SK-N-SH (cell line): ENCODE results near the gene SLC24A4. TPM values are rescaled to one million over a fixed set of nuclear protein-coding genes. Genes with fewer than 3 reads are reported as not detected.

Source experiments
- CTCF ChIA-PET: fragments of 300-600, 350-600 bp; formaldehyde crosslinking; extraction: SDS; loops from one replicate; lab custom pipeline; 2021; lab: Yijun Ruan, JAX
- POLR2A ChIA-PET: fragments of 350-600 bp; sonication (Branson Sonifier 250); formaldehyde crosslinking; extraction: SDS; loops from one replicate; lab custom pipeline; 2020; ENCODE audit warnings: antibody characterized with exemption, inconsistent platforms; lab: Yijun Ruan, JAX
- DNase-seq: peaks from one replicate; pipeline ENCODE4 v3.0.0; 2012
- H2AFZ ChIP-seq: fragments of 200-600 bp; sonication (generic); 2 replicates; pipeline ENCODE4 v1.8.1; 2016; ENCODE audit warnings: antibody characterized with exemption, mild to moderate bottlenecking, low read depth
- H3F3A ChIP-seq: fragments of 200-600 bp; sonication (generic); replicated peaks from 2 replicates; pipeline ENCODE3; 2016; ENCODE audit warnings: antibody characterized with exemption, mild to moderate bottlenecking; ENCODE audit not compliant: insufficient read depth
- H3K27ac ChIP-seq, 2 experiments: fragments of 200-500 bp in 1 of 2; fragments of 200-600 bp in 1 of 2; sonication (Bioruptor generic) in 1 of 2; sonication (generic), shearing (Covaris generic) in 1 of 2; 2 replicates each; pipeline versions ENCODE4 v1.5.1 to v1.6.1; 2014 to 2016; ENCODE audit warnings: low read depth in 2 of 2, inconsistent platforms in 1 of 2, low read length in 1 of 2, mild to moderate bottlenecking in 1 of 2, mixed read lengths in 1 of 2
- H3K27me3 ChIP-seq: fragments of 200-600 bp; sonication (generic), shearing (Covaris generic); 2 replicates; pipeline ENCODE4 v1.6.1; 2016; ENCODE audit warnings: mixed run types; ENCODE audit not compliant: insufficient read depth
- H3K36me3 ChIP-seq, 2 experiments: fragments of 200-500 bp in 1 of 2; fragments of 200-600 bp in 1 of 2; sonication (Bioruptor generic) in 1 of 2; sonication (generic) in 1 of 2; replicated peaks in 1 of 2; 2 replicates each; pipeline versions ENCODE3 to v1.5.1; 2014 to 2016; ENCODE audit warnings: low read length in 1 of 2, mild to moderate bottlenecking in 1 of 2; ENCODE audit not compliant: insufficient read depth in 2 of 2, control insufficient read depth in 1 of 2
- H3K4me1 ChIP-seq, 2 experiments: fragments of 200-500 bp in 1 of 2; fragments of 200-600 bp in 1 of 2; sonication (Bioruptor generic) in 1 of 2; sonication (generic), shearing (Covaris generic) in 1 of 2; 2 replicates each; pipeline versions ENCODE4 v1.5.1 to v1.6.1; 2014 to 2016; ENCODE audit warnings: low read depth in 1 of 2, low read length in 1 of 2, mixed run types in 1 of 2; ENCODE audit not compliant: insufficient read depth in 2 of 2, control insufficient read depth in 1 of 2
- H3K4me2 ChIP-seq: fragments of 200-600 bp; sonication (generic), shearing (Covaris generic); 2 replicates; pipeline ENCODE4 v1.6.1; 2017; ENCODE audit warnings: mixed run types
- H3K4me3 ChIP-seq, 2 experiments: fragments of 200-500 bp in 1 of 2; fragments of 200-600 bp in 1 of 2; sonication (Bioruptor generic) in 1 of 2; sonication (generic), shearing (Covaris generic) in 1 of 2; 2 replicates each; pipeline versions ENCODE4 v1.5.1 to v1.8.1; 2014 to 2016; ENCODE audit warnings: low read depth in 2 of 2, inconsistent platforms in 1 of 2, low read length in 1 of 2, mild to moderate bottlenecking in 1 of 2, mixed read lengths in 1 of 2, moderate library complexity in 1 of 2
- H3K79me2 ChIP-seq: fragments of 200-600 bp; sonication (generic); 2 replicates; pipeline ENCODE4 v1.8.1; 2017; ENCODE audit warnings: mild to moderate bottlenecking; ENCODE audit not compliant: insufficient read depth
- H3K9ac ChIP-seq: fragments of 200-600 bp; sonication (generic); 2 replicates; pipeline ENCODE4 v1.6.1; 2017; ENCODE audit warnings: mixed run types
- H3K9me2 ChIP-seq: fragments of 200-600 bp; sonication (generic); 2 replicates; pipeline ENCODE4 v1.6.1; 2017; ENCODE audit warnings: mixed run types
- H3K9me3 ChIP-seq: fragments of 200-600 bp; sonication (generic); 2 replicates; pipeline ENCODE4 v1.6.1; 2017; ENCODE audit warnings: mixed run types, mild to moderate bottlenecking, moderate library complexity
- H4K20me1 ChIP-seq: fragments of 200-600 bp; sonication (generic); 2 replicates; pipeline ENCODE4 v1.6.1; 2017; ENCODE audit warnings: mild to moderate bottlenecking, mixed run types; ENCODE audit not compliant: insufficient read depth
- CHD2 ChIP-seq: fragments of 150-350 bp; IDR thresholded peaks from 2 replicates; pipeline ENCODE4 v1.6.1; 2018; ENCODE audit warnings: low read length; ENCODE audit not compliant: partially characterized antibody
- ELF1 ChIP-seq: IDR thresholded peaks from 2 replicates; pipeline ENCODE4 v1.4.0; 2012
- EP300 ChIP-seq, 2 experiments: IDR thresholded peaks; 2 replicates each; pipeline versions ENCODE4 v1.4.0 to v1.6.1; 2012; ENCODE audit warnings: borderline replicate concordance in 1 of 2, low read depth in 1 of 2, low read length in 1 of 2
- FOSL2 ChIP-seq: IDR thresholded peaks from 2 replicates; pipeline ENCODE4 v1.4.0; 2012; ENCODE audit warnings: low read depth, mild to moderate bottlenecking, moderate library complexity, borderline replicate concordance
- FOXJ3 ChIP-seq: sonication (generic); formaldehyde crosslinking; IDR thresholded peaks from 2 replicates; pipeline ENCODE4 v1.5.1; 2020; ENCODE audit warnings: mild to moderate bottlenecking, missing genetic modification reagents
- GABPA ChIP-seq: IDR thresholded peaks from 2 replicates; pipeline ENCODE4 v1.4.0; 2012; ENCODE audit warnings: low read depth, mild to moderate bottlenecking
- IRF3 ChIP-seq: fragments of 150-350 bp; IDR thresholded peaks from 2 replicates; pipeline ENCODE4 v1.6.1; 2016; ENCODE audit warnings: mild to moderate bottlenecking, low read depth, low read length
- MAX ChIP-seq: IDR thresholded peaks from 2 replicates; pipeline ENCODE4 v1.4.0; 2012; ENCODE audit warnings: low read depth
- MEF2A ChIP-seq: IDR thresholded peaks from 2 replicates; pipeline ENCODE4 v1.4.0; 2012; ENCODE audit warnings: low read depth, borderline replicate concordance
- NRF1 ChIP-seq: IDR thresholded peaks from 2 replicates; pipeline ENCODE4 v1.6.1; 2012; ENCODE audit warnings: low read depth, mild to moderate bottlenecking, low read length
- PBX3 ChIP-seq: IDR thresholded peaks from 2 replicates; pipeline ENCODE4; 2012
- POLR2AphosphoS5 ChIP-seq: IDR thresholded peaks from 2 replicates; pipeline ENCODE4 v1.6.1; 2012; ENCODE audit warnings: low read depth, low read length
- RAD21 ChIP-seq: IDR thresholded peaks from 2 replicates; pipeline ENCODE4 v1.6.1; 2012; ENCODE audit warnings: mild to moderate bottlenecking, low read length
- RFX5 ChIP-seq: IDR thresholded peaks from 2 replicates; pipeline ENCODE4 v1.6.1; 2012; ENCODE audit warnings: mild to moderate bottlenecking, improper control_type of control experiment, low read length
- RXRA ChIP-seq: IDR thresholded peaks from 2 replicates; pipeline ENCODE4 v1.4.0; 2012; ENCODE audit warnings: low read depth, mild to moderate bottlenecking, borderline replicate concordance
- SIN3A ChIP-seq: IDR thresholded peaks from 2 replicates; pipeline ENCODE4 v1.6.1; 2012; ENCODE audit warnings: low read depth, mild to moderate bottlenecking, low read length, moderate library complexity, borderline replicate concordance
- SMC3 ChIP-seq: IDR thresholded peaks from 2 replicates; pipeline ENCODE4 v1.6.1; 2012; ENCODE audit warnings: low read depth, low read length, improper control_type of control experiment
- TAF1 ChIP-seq: IDR thresholded peaks from 2 replicates; pipeline ENCODE4 v1.6.1; 2012; ENCODE audit warnings: low read depth, mild to moderate bottlenecking, low read length, moderate library complexity, borderline replicate concordance
- TEAD4 ChIP-seq: IDR thresholded peaks from 2 replicates; pipeline ENCODE4 v1.4.0; 2012; ENCODE audit warnings: mild to moderate bottlenecking, borderline replicate concordance; ENCODE audit not compliant: insufficient read depth
- YY1 ChIP-seq: IDR thresholded peaks from 2 replicates; pipeline ENCODE4 v1.4.0; 2012; ENCODE audit warnings: low read depth, mild to moderate bottlenecking
- ZBTB33 ChIP-seq: IDR thresholded peaks from 2 replicates; pipeline ENCODE4 v1.4.0; 2012; ENCODE audit warnings: low read depth, borderline replicate concordance
- WGBS: methylation state at CpG from one replicate; pipeline ENCODE4 v1.1.6; 2017; ENCODE audit warnings: low lambda C conversion rate; 5-methylcytosine and 5-hydroxymethylcytosine counted together
- polyA plus RNA-seq, 3 experiments: library from polyadenylated mRNA; depleted of rRNA; stranded (reverse); fragments of >200 nt; gene quantifications; 2 replicates each; pipeline ENCODE4 v1.2.3, GENCODE V29; 2012

SLC24A4 gene
- polyA plus RNA-seq, 1 of the 3 experiments (the other 2 are of a cell fraction): 0.07 TPM

- CTCF ChIA-PET: no interaction called here
- POLR2A ChIA-PET: no interaction called here
- Histone ChIP-seq H3K79me2 (no peaks in the 10 kb centered on the region), H3K27ac (no peak overlapping the region), H3K9ac (no peak overlapping the region), H3K9me2 (no peaks in the 10 kb centered on the region), H3K9me3 (no peaks in the 10 kb centered on the region), H3K4me1 (peaks cover 0 to 4% of the 10 kb centered on the region in 2 experiments; a peak in 1 of 4 replicates), H4K20me1 (no peaks in the 10 kb centered on the region), H2AFZ (no peak overlapping the region; the same call in 1 of the 2 replicates), H3K27me3 (no peaks in the 10 kb centered on the region), H3K4me2 (no peak overlapping the region), H3F3A (no peaks in the 10 kb centered on the region), H3K4me3 (no peak overlapping the region), H3K36me3 (no peaks in the 10 kb centered on the region)
- no peak for TF ChIP-seq EP300 (IDR thresholded peaks at IDR 0.05; ENCODE audit: borderline replicate concordance in 1 of 2, low read depth in 1 of 2, low read length in 1 of 2)
- no peak for TF ChIP-seq PBX3
- no peak for TF ChIP-seq SIN3A
- no peak for TF ChIP-seq SMC3
- TF ChIP-seq GABPA: no peak
- TF ChIP-seq FOSL2: no peak
- no peak for TF ChIP-seq RXRA
- TF ChIP-seq RAD21: no peak
- no peak for TF ChIP-seq MAX
- TF ChIP-seq ZBTB33: no peak
- DNase-seq: no peak
- WGBS: 80% methylated on average over 6 of the region's 6 CpGs
These were observed 141.2 kb downstream of the SLC24A4 start for GRCh38 chr14:92464156-92464555.

GRCh38 chr14:92464716-92465115 lies 141.8 kb downstream of the SLC24A4 start:
- Histone ChIP-seq H3K27me3 (no peaks in the 10 kb centered on the region), H3K36me3 (no peaks in the 10 kb centered on the region), H3K9ac (no peak overlapping the region), H4K20me1 (no peaks in the 10 kb centered on the region), H2AFZ (no peak overlapping the region), H3F3A (no peaks in the 10 kb centered on the region), H3K9me2 (no peaks in the 10 kb centered on the region), H3K79me2 (no peaks in the 10 kb centered on the region), H3K4me1 (peaks cover 0 to 4% of the 10 kb centered on the region in 2 experiments; a peak in 1 of 4 replicates), H3K4me3 (no peak overlapping the region), H3K4me2 (no peak overlapping the region), H3K27ac (no peak overlapping the region), H3K9me3 (no peaks in the 10 kb centered on the region)
- WGBS: 81% methylated on average over 8 of the region's 9 CpGs
- ChIA-PET CTCF (no interaction called here), POLR2A (no interaction called here)
- no peak for DNase-seq
- TF ChIP-seq RFX5: no peak
- no peak for TF ChIP-seq ZBTB33
- no peak for TF ChIP-seq GABPA
- no peak for TF ChIP-seq RXRA
- TF ChIP-seq TEAD4: no peak
- no peak for TF ChIP-seq RAD21
- no peak for TF ChIP-seq EP300 (IDR thresholded peaks at IDR 0.05; ENCODE audit: borderline replicate concordance in 1 of 2, low read depth in 1 of 2, low read length in 1 of 2)
- no peak for TF ChIP-seq TAF1
- TF ChIP-seq YY1: no peak
- no peak for TF ChIP-seq SIN3A
- no peak for TF ChIP-seq NRF1
- no peak for TF ChIP-seq FOXJ3 (CRISPR knock-in tag)
- no peak for TF ChIP-seq IRF3
- no peak for TF ChIP-seq MEF2A
- no peak for TF ChIP-seq CHD2
- TF ChIP-seq POLR2AphosphoS5: no peak
- TF ChIP-seq ELF1: no peak
